ENCODE results near the gene OLFML2B. TPM values are rescaled to one million over a fixed set of nuclear protein-coding genes. Genes with fewer than 3 reads are reported as not detected.

The OLFML2B gene
- total RNA-seq, 1 experiment from 2014 or later = 3.4 TPM

DNA sequence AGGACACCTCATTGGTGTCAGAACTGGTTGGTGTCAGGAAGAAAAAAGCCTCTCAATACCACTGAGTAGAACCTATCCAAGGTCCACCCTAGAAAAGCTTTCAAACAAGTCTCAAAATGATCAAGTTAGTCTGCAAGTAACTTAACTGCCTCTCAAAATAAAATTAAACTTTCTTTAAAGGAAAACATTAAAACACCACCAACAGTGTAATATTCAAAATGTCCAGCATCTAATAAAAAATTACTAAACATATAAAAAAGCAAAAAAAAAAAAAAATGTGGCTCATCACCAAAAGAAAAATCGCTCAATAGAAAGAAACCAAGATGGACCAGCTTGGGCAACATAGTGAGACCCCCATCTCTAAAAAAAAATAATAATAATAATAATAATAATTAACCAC is 18.7 kb upstream of the OLFML2B start:
- DNase-seq (ENCODE audit: low spot score) = no peak
- no peak overlapping the region for H3K4me3 ChIP-seq (ENCODE audit: low read depth, low read length, poor library complexity, severe bottlenecking)
- no peaks in the 10 kb centered on the region for H3K36me3 ChIP-seq (ENCODE audit: insufficient read depth, low read length, poor library complexity, severe bottlenecking)
- no TSS peak for BruUV-seq (replicated peaks)
- no peaks in the 10 kb centered on the region for H3K27me3 ChIP-seq (replicated peaks; ENCODE audit: insufficient read depth, low read depth, low read length, poor library complexity)
- peaks cover 6% of the 10 kb centered on the region for H3K4me1 ChIP-seq (ENCODE audit: insufficient read depth, low read length, poor library complexity, severe bottlenecking)
- TF ChIP-seq CTCF (conservative IDR thresholded peaks at IDR 0.05; ENCODE audit: low read depth, low read length) = no peak
- TF ChIP-seq EZH2 (IDR thresholded peaks at IDR 0.05; ENCODE audit: borderline replicate concordance, low read depth, low read length, poor library complexity, severe bottlenecking) = no peak
- ChIA-PET CTCF (interaction anchor here (0.8 kb wide), 1 partner anchor 249 kb away, joined by 5 read pairs; no protein-coding TSS in a partner anchor), POLR2A (ENCODE audit: low non-redundant PET) (no interaction called here)
- no peak overlapping the region for H3K27ac ChIP-seq (ENCODE audit: low read depth, low read length, poor library complexity, severe bottlenecking)
- H3K9me3 ChIP-seq (ENCODE audit: low read depth, low read length, poor library complexity, severe bottlenecking) = no peaks in the 10 kb centered on the region
- intact Hi-C loops (cut with micrococcal nuclease; ENCODE audit: unreplicated experiment) = no loop called here

DNA sequence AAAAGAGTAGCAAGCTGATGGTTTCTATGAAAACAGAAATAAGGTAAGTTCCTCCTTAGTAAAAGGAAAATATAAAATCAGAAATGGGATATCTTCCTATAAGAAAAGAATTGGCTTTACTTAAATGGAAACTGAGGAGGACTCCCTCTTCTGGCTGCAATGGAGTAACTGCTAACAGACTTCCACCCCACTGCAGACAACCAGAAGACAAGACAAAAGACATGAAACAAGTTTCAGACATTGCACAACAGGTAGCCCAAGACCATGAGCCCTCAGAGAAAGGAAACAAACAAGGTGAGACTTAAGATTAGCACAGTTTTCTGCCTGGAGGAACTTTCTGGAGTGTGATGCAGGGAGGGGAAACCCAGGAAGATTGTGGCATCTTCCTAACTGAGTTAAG is 17.0 kb upstream of the OLFML2B start:
- BruUV-seq (replicated peaks) = no TSS peak
- POLR2A ChIA-PET (ENCODE audit: low non-redundant PET) = no interaction called here

DNA sequence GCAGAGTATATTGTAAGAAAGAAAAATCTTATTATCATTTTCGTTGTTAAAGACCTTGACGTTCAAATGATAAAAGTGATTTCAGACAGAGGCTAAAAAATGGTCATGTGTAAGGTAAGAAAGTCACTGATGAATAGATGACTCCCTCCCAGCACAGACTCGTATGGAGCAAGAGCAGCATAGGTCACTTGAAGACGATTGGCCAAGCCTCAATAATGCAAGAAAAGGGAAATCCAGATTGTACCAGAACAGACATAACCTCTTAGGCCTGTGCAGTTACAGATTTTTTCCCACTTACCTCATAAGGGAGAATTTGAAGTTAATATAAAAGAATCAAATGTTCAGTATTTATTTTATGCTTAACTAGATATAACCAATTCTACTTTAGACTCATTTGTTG is 16.3 kb upstream of the OLFML2B start:
- TF ChIP-seq CTCF (conservative IDR thresholded peaks at IDR 0.05; ENCODE audit: low read depth, low read length) = no peak
- no peak for TF ChIP-seq EZH2 (IDR thresholded peaks at IDR 0.05; ENCODE audit: borderline replicate concordance, low read depth, low read length, poor library complexity, severe bottlenecking)
- DNase-seq (ENCODE audit: low spot score) = no peak
- intact Hi-C loops (cut with micrococcal nuclease; ENCODE audit: unreplicated experiment) = no loop called here
- no peaks in the 10 kb centered on the region for H3K36me3 ChIP-seq (ENCODE audit: insufficient read depth, low read length, poor library complexity, severe bottlenecking)
- peaks cover 6% of the 10 kb centered on the region for H3K4me1 ChIP-seq (ENCODE audit: insufficient read depth, low read length, poor library complexity, severe bottlenecking)
- no peak overlapping the region for H3K27ac ChIP-seq (ENCODE audit: low read depth, low read length, poor library complexity, severe bottlenecking)
- H3K27me3 ChIP-seq (replicated peaks; ENCODE audit: insufficient read depth, low read depth, low read length, poor library complexity) = no peaks in the 10 kb centered on the region
- no peaks in the 10 kb centered on the region for H3K9me3 ChIP-seq (ENCODE audit: low read depth, low read length, poor library complexity, severe bottlenecking)
- no peak overlapping the region for H3K4me3 ChIP-seq (ENCODE audit: low read depth, low read length, poor library complexity, severe bottlenecking)
- no TSS peak for BruUV-seq (replicated peaks)
- ChIA-PET CTCF (interaction anchor here (1.4 kb wide), 1 partner anchor 16 kb away, joined by 3 read pairs; the partner anchor contains the start of gene OLFML2B), POLR2A (ENCODE audit: low non-redundant PET) (no interaction called here)

More for the DNA sequence above, 17.0 kb upstream of the OLFML2B start:
- TF ChIP-seq EZH2 (IDR thresholded peaks at IDR 0.05; ENCODE audit: borderline replicate concordance, low read depth, low read length, poor library complexity, severe bottlenecking) = no peak
- TF ChIP-seq CTCF (conservative IDR thresholded peaks at IDR 0.05; ENCODE audit: low read depth, low read length) = peak; percentile 85
- no peaks in the 10 kb centered on the region for H3K36me3 ChIP-seq (ENCODE audit: insufficient read depth, low read length, poor library complexity, severe bottlenecking)
- H3K4me1 ChIP-seq (ENCODE audit: insufficient read depth, low read length, poor library complexity, severe bottlenecking) = peaks cover 6% of the 10 kb centered on the region
- no peaks in the 10 kb centered on the region for H3K9me3 ChIP-seq (ENCODE audit: low read depth, low read length, poor library complexity, severe bottlenecking)
- intact Hi-C loops (cut with micrococcal nuclease; ENCODE audit: unreplicated experiment) = no loop called here
- DNase-seq (ENCODE audit: low spot score) = peak; percentile 67
- no peak overlapping the region for H3K27ac ChIP-seq (ENCODE audit: low read depth, low read length, poor library complexity, severe bottlenecking)
- no peak overlapping the region for H3K4me3 ChIP-seq (ENCODE audit: low read depth, low read length, poor library complexity, severe bottlenecking)
- CTCF ChIA-PET = interaction anchor here (0.9 to 1.4 kb wide), 2 partner anchors 17 to 249 kb away, joined by 3 read pairs; partner anchors contain the start of gene OLFML2B
- H3K27me3 ChIP-seq (replicated peaks; ENCODE audit: insufficient read depth, low read depth, low read length, poor library complexity) = no peaks in the 10 kb centered on the region
